CD4-positive, alpha-beta T cell treated with Interleukin-6 at 100 ng/mL for 8 hours (primary cell): ENCODE results near the gene PCDHAC2.

ENCODE experiments used
- DNase-seq: peaks from one replicate; pipeline ENCODE4 v3.0.0-alpha.2; 2020; ENCODE audit warnings: mixed read lengths, low spot score

The PCDHAC2 gene

GRCh38 chr5:140966293-140967225, at the start of gene PCDHAC2:
TSS of gene PCDHAC2 (plus strand) at chr5:140966476. CDS start at chr5:140966767, 291 bp downstream.
- no peak for DNase-seq

- DNase-seq, result no peak
Observed at GRCh38 chr5:140923601-140924000, 42.7 kb upstream of the PCDHAC2 start.

- DNase-seq, result no peak
Observed at GRCh38 chr5:140925806-140926442, 40.4 kb upstream of the PCDHAC2 start, which contains the start of gene PCDHAC1. TSS of gene PCDHAC1 (plus strand) at chr5:140926299. CDS start at chr5:140926893, 594 bp downstream.

- no peak for DNase-seq
Observed at GRCh38 chr5:140926443-140927227, 39.6 kb upstream of the PCDHAC2 start.

GRCh38 chr5:140927228-140927573, 39.1 kb upstream of the PCDHAC2 start:
- no peak for DNase-seq

GRCh38 chr5:140934964-140935606, 31.2 kb upstream of the PCDHAC2 start:
- no peak for DNase-seq

GRCh38 chr5:140946578-140946977, 19.7 kb upstream of the PCDHAC2 start:
- DNase-seq, result no peak

GRCh38 chr5:140951636-140952035, 14.6 kb upstream of the PCDHAC2 start:
- no peak for DNase-seq

- DNase-seq, result no peak
Observed at GRCh38 chr5:140953234-140953633, 13.0 kb upstream of the PCDHAC2 start.

- no peak for DNase-seq
Observed at GRCh38 chr5:140962190-140962589, 4.1 kb upstream of the PCDHAC2 start.

GRCh38 chr5:140964356-140964755, 1.9 kb upstream of the PCDHAC2 start:
- no peak for DNase-seq

- no peak for DNase-seq
Observed at GRCh38 chr5:140965905-140966292, 377 bp upstream of the PCDHAC2 start.

- no peak for DNase-seq
Observed at GRCh38 chr5:140967226-140967893, 1.1 kb downstream of the PCDHAC2 start.

GRCh38 chr5:140969880-140970279, 3.6 kb downstream of the PCDHAC2 start:
- no peak for DNase-seq

- no peak for DNase-seq
Observed at GRCh38 chr5:140973550-140973949, 7.3 kb downstream of the PCDHAC2 start.

GRCh38 chr5:140977003-140977402, 10.7 kb downstream of the PCDHAC2 start:
- DNase-seq, result no peak

GRCh38 chr5:140978260-140978659, 12.0 kb downstream of the PCDHAC2 start:
- no peak for DNase-seq

GRCh38 chr5:140978983-140979382, 12.7 kb downstream of the PCDHAC2 start:
- no peak for DNase-seq

- DNase-seq, result no peak
Observed at GRCh38 chr5:140982083-140982716, 15.9 kb downstream of the PCDHAC2 start.

- DNase-seq, result no peak
Observed at GRCh38 chr5:140986117-140986521, 19.8 kb downstream of the PCDHAC2 start.

- no peak for DNase-seq
Observed at GRCh38 chr5:140988100-140988499, 21.8 kb downstream of the PCDHAC2 start.
